Breast epithelium (tissue), 4 donors: ENCODE data around the gene CHSY1. TPM values are rescaled to one million over a fixed set of nuclear protein-coding genes. Genes with fewer than 3 reads are reported as not detected.

Source experiments
- DNase-seq, 2 donors: peaks; one replicate each; pipeline ENCODE4 v3.0.0-alpha.2; 2019; ENCODE audit warnings: low spot score in 2 of 2
- H3K27ac ChIP-seq, 2 donors: fragments of 200-600 bp; sonication (generic) in 1 of 2; one replicate each; pipeline ENCODE4 v1.5.1; 2016 to 2019; ENCODE audit warnings: mild to moderate bottlenecking in 1 of 2
- H3K27me3 ChIP-seq, 2 donors: fragments of 200-600 bp; sonication (generic) in 1 of 2; one replicate each; pipeline versions ENCODE4 v1.5.1 to v1.6.0; 2017 to 2019; ENCODE audit warnings: control low read depth in 1 of 2, mild to moderate bottlenecking in 1 of 2
- H3K36me3 ChIP-seq: fragments of 200-600 bp; one replicate; pipeline ENCODE4 v1.5.1; 2019
- H3K4me1 ChIP-seq, 2 donors: fragments of 200-600 bp; sonication (generic); one replicate each; pipeline ENCODE4 v1.5.1; 2016 to 2019; ENCODE audit warnings: control low read depth in 1 of 2
- H3K4me3 ChIP-seq, 3 donors: fragments of 200-600 bp; sonication (generic); 1 replicate in 2 of 3; 2 replicates in 1 of 3; pipeline ENCODE4 v1.5.1; 2016 to 2019; ENCODE audit warnings: mild to moderate bottlenecking in 3 of 3, moderate library complexity in 2 of 3
- H3K9me3 ChIP-seq, 2 donors: fragments of 200-600 bp; sonication (generic) in 1 of 2; one replicate each; pipeline ENCODE4 v1.5.1; 2016 to 2019; ENCODE audit warnings: control low read depth in 1 of 2
- CTCF ChIP-seq, 3 donors: fragments of 450-650 bp; IDR thresholded peaks; one replicate each; pipeline ENCODE4 v1.5.1; 2016 to 2017; ENCODE audit warnings: antibody characterized with exemption in 3 of 3, mild to moderate bottlenecking in 3 of 3, moderate library complexity in 3 of 3
- POLR2A ChIP-seq: fragments of 450-650 bp; IDR thresholded peaks from one replicate; pipeline ENCODE4 v1.6.1; 2016; ENCODE audit warnings: antibody characterized with exemption, mild to moderate bottlenecking, moderate library complexity
- POLR2AphosphoS5 ChIP-seq, 3 donors: sonication (generic); formaldehyde crosslinking; IDR thresholded peaks; one replicate each; pipeline ENCODE4 v1.6.1; 2017; ENCODE audit warnings: antibody characterized with exemption in 3 of 3
- intact Hi-C: fragments of 100-400 bp; cut with DNase I; formaldehyde crosslinking; loops from one replicate; pipeline ENCODE4 v1.15.1; 2023; ENCODE audit warnings: low total_unique reads
- total RNA-seq, 3 donors: library from RNA; depleted of rRNA; stranded (reverse); fragments of >200 nt; gene quantifications; one replicate each; pipeline ENCODE4 v1.1.0, GENCODE V29; 2016

The CHSY1 gene
- total RNA-seq, 3 donors from 2014 or later: 22.6 to 36.7 (median 33.4) TPM

GRCh38 chr15:101210466-101210865 is 41.4 kb downstream of the CHSY1 start:
- Histone ChIP-seq H3K36me3 (no peaks in the 10 kb centered on the region), H3K27me3 (no peaks in the 10 kb centered on the region), H3K4me1 (peaks cover 0 to 9% of the 10 kb centered on the region in 2 donors), H3K9me3 (no peaks in the 10 kb centered on the region), H3K4me3 (no peak overlapping the region), H3K27ac (peak overlapping the region in 1 of 2 donors; percentile 21)
- no peak for TF ChIP-seq POLR2AphosphoS5 (IDR thresholded peaks at IDR 0.05)
- no peak for DNase-seq
- intact Hi-C loops: no loop called here

GRCh38 chr15:101210058-101210457 is 41.8 kb downstream of the CHSY1 start:
- no peaks in the 10 kb centered on the region for H3K27me3 ChIP-seq
- H3K27ac ChIP-seq: no peak overlapping the region
- H3K9me3 ChIP-seq: no peaks in the 10 kb centered on the region
- H3K4me1 ChIP-seq: peaks cover 0 to 9% of the 10 kb centered on the region in 2 donors
- TF ChIP-seq POLR2A (no peak), CTCF (IDR thresholded peaks at IDR 0.05) (no peak), POLR2AphosphoS5 (IDR thresholded peaks at IDR 0.05) (no peak)
- no peaks in the 10 kb centered on the region for H3K36me3 ChIP-seq
- H3K4me3 ChIP-seq: no peak overlapping the region
- no peak for DNase-seq
- intact Hi-C loops: no loop called here

GRCh38 chr15:101209285-101209845 is 42.5 kb downstream of the CHSY1 start:
- Histone ChIP-seq H3K36me3 (no peaks in the 10 kb centered on the region), H3K4me3 (no peak overlapping the region), H3K4me1 (peaks cover 0 to 9% of the 10 kb centered on the region in 2 donors), H3K9me3 (no peaks in the 10 kb centered on the region), H3K27me3 (no peaks in the 10 kb centered on the region), H3K27ac (peak overlapping the region in 1 of 2 donors; percentile 6)
- no peak for TF ChIP-seq POLR2A
- no peak for TF ChIP-seq CTCF (IDR thresholded peaks at IDR 0.05)
- no peak for TF ChIP-seq POLR2AphosphoS5 (IDR thresholded peaks at IDR 0.05)
- intact Hi-C loops: no loop called here
- no peak for DNase-seq

GRCh38 chr15:101207867-101208288 is 44.0 kb downstream of the CHSY1 start:
- TF ChIP-seq POLR2A (no peak), POLR2AphosphoS5 (IDR thresholded peaks at IDR 0.05) (peak in 1 of 3 donors; percentile 75), CTCF (IDR thresholded peaks at IDR 0.05) (no peak)
- no peak for DNase-seq
- no peaks in the 10 kb centered on the region for H3K9me3 ChIP-seq
- H3K27ac ChIP-seq: no peak overlapping the region
- no peaks in the 10 kb centered on the region for H3K36me3 ChIP-seq
- H3K4me1 ChIP-seq: peaks cover 0 to 9% of the 10 kb centered on the region in 2 donors
- no peak overlapping the region for H3K4me3 ChIP-seq
- intact Hi-C loops: no loop called here
- H3K27me3 ChIP-seq: no peaks in the 10 kb centered on the region

DNA sequence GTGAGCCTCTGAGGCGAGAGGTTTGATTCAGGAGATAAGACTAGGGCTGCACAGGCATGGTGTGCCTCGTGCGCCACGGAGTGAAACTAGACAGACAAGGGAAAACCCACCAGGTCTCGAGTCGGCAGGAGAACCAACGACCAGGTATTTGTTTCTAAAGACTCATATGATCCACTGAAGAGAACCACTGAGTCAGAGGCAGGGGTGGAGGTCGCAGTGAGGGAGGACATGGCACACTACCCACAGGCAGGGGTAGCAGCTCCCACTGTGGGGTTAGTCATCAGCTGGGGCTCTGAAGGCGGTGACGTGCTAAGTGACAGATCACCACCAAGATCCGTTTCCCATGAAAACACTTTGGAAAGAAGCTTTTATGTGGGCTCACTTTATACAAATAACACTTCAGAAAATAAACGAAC is 45.7 kb downstream of the CHSY1 start:
- H3K4me3 ChIP-seq: no peak overlapping the region
- H3K27ac ChIP-seq: no peak overlapping the region
- H3K36me3 ChIP-seq: no peaks in the 10 kb centered on the region
- DNase-seq: no peak
- TF ChIP-seq POLR2A: no peak
- no peak for TF ChIP-seq POLR2AphosphoS5 (IDR thresholded peaks at IDR 0.05)
- TF ChIP-seq CTCF (IDR thresholded peaks at IDR 0.05): no peak
- peaks cover 3 to 14% of the 10 kb centered on the region in 2 donors for H3K4me1 ChIP-seq
- H3K9me3 ChIP-seq: no peaks in the 10 kb centered on the region
- H3K27me3 ChIP-seq: no peaks in the 10 kb centered on the region
- intact Hi-C loops: no loop called here
